T-helper 2 cell (primary cell): ENCODE results near the gene ABCF1.
A peak's percentile ranks its signal among the peaks of the same experiment; 100 is the strongest.

Experiments used
- DNase-seq, 5 experiments: peaks; one replicate each; pipeline versions ENCODE4 v3.0.0 to v3.0.0-alpha.2; 2012 to 2022

The ABCF1 gene

DNA sequence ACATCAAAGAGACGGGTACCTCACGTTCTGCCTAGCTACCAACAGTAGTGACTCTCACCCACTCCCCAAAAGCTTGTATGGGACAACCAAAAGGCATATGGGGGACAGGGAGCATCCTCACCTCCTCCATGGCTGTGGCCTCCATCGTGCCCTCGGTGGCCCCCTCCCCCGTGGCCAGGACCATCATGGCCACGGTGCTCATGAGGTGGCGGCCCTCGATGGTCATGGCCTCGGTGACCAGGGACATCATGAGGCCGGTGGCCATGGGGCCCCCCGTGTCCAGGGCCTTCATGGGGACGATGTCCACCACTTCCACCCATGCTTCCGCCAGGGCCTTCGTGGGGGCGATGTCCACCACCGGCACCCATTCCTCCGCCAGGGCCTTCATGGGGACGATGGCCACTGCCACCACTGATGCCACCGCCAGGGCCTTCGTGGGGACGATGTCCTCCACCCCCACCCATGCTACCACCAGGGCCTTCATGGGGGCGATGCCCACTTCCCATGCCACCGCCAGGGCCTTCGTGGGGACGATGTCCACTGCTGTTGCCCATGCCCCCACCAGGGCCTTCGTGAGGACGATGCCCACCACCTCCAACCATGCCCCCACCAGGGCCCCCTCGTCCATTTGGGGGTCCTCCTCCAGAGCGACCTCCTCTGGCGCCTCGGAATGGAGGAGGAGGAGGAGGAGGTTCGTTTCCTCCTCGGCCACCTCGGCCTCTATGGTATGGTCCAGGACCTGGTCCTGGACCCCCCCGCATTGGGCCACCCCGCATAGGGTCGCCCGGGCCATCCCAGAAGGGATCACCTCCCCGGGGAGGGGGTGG lies 30.8 kb downstream of the ABCF1 start:
- DNase-seq: no peak

DNA sequence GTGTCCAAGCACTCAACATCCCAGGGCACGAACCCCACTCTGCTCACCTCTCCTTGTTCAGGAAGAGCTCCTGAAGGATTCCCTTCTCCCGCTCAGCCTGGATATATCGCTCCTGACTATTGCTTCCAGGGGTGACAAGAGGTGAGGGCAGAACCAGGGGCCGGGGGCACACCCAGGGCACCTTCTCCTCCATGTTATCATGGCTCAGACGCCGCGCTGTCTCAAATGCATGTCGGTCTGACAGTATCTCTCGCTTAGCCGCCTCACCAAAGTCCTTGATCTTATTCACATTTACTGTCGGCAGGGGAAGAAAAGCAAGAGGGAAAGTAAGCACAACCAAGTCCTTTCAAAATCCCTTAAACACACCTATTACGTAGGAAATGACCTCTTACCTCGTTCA lies 32.7 kb downstream of the ABCF1 start:
- DNase-seq: no peak

DNA sequence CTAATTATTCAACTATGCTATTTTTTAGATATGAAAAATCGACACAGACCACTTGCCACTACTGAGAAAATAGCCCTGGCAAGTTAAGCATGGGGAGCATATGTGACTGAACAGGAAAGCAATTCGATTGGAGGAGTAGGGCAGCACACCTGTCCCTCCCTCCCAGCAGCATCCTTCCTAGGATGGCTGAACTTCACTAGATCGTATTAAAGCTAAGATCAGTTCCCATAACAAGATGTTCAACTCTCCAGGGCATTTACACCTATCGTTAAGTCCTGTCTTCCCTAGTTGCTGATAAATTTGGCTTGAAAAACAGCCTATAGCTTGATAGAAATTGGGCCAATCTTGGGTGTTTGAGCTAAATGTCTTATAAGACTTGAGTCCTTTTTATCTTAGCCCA lies 38.8 kb downstream of the ABCF1 start:
- no peak for DNase-seq

DNA sequence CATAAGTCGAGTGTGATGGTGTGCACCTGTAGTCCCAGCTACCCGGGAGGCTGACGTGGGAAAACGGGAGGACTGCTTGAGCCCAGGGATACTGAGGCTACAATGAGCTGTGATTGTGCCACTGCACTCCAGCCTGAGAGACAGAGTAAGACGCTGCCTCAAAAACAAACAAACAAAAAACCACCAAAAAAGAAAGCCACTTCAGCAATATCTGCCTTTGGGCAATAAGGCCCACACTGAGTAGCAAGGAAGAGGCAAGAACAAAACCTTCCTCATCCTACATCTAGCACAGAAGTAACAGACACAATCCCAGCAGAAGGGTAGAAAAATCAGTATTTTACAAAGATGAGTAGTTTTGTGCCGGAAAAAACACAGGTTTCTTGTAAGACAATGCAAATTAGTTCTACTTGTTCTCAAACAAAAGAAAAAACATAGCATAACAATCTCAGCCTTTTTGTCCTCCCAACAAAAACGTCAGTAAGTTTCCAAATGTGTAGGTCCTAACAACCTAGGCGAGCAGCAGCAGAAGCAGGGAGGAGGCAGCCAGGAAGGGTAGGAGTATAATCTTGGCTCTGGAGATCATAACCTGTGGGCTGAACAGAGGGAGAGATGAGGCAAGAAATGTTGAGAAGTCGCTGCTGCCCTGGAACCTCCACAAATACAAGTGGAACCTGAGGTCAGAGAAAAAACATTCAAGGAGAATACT lies 40.1 kb downstream of the ABCF1 start:
- DNase-seq: no peak

DNA sequence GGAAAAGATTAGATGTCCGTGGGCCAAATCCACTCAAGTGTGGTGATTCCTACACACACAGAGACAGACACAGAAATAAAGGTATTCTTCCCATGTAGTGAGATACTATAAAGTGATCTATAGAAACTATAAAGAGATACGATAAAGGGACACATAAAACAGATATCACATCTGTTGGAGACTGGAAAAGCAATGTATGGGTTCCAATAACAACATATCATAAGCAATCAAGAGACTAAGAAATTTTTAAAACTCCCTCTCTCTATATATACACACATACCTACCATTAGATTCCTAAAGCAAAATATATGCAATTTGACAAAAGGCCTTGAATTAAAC lies 40.6 kb downstream of the ABCF1 start:
- DNase-seq: no peak

DNA sequence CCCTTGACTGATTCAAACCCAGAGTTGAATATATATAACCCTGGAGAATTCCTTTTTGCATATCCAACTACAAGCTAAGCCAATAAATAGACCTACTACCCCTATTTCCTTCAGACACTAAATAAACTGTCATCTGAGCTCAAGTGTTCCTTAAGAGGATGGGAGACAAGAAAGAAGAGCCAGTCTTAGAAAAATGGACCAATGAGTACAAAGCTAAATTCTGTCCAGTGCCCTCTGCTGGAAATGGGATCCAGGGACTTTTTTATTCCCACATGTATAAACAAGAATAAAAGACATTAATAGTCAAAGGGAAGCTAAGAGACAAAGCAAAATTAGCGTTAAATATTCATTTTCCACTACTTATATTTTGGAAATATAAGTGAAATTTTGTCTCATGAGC lies 41.0 kb downstream of the ABCF1 start:
- no peak for DNase-seq

DNA sequence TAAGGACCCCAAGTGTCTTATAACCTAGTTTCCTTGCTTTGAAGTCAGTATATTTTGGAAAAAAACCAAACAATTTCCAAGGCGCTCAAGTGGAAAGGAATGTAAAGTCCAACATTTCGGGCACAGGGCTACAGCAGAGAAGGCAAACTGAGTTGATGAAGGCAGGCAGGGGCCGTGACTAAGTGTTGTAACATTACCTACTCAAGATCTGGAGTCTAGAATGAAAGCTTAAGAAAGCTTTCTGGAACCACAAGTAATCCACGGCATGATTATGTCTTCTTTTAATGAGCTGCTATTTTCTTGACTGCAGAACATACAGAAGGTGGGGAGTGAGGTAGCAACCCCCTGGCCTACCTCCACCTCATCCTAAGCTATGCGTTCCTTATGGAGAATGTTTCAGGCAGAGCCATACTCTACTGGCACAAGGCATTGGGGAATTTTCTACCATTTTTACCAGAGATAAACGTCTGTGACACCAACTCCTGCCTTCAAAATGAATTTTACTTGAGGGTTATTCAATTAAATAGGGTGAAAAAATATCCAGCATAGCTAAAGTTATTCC lies 41.5 kb downstream of the ABCF1 start:
- DNase-seq: no peak

DNA sequence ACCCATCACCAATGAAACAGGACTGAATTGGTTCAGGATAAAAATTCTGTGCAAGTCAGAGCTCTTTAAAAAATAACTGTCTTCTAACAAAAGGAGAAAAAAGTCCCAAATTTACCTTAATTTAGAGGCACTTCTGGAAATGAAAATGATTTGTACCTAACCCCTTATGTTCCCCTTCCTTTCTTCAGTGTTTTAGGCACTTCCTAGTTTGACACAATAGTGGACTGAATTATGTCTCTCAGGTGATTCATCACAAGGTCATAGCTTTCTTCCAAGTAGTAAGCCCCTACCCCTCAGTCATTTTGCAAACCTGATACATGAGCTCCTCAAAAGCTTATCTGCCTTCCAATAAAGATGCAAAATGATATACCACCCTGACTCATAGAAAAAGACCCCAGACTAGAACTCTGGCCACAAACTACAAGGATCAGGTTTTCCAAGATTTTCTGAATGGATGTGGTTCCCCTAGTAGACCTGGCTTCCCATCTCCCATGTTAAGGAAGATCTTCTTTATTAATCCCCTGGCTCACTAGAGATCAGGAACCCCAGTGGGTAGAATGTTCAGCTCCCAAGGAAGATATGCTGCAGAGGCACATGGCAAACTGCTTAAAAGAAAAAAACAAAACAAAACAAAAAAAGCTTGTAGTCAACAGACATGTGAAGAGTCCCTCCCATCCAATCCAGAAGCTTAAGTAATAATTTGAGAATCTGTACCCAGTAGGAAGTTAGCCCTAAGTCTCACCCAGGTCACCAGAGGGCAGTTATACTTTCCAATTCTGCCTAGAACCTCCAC lies 42.2 kb downstream of the ABCF1 start:
- DNase-seq: no peak

DNA sequence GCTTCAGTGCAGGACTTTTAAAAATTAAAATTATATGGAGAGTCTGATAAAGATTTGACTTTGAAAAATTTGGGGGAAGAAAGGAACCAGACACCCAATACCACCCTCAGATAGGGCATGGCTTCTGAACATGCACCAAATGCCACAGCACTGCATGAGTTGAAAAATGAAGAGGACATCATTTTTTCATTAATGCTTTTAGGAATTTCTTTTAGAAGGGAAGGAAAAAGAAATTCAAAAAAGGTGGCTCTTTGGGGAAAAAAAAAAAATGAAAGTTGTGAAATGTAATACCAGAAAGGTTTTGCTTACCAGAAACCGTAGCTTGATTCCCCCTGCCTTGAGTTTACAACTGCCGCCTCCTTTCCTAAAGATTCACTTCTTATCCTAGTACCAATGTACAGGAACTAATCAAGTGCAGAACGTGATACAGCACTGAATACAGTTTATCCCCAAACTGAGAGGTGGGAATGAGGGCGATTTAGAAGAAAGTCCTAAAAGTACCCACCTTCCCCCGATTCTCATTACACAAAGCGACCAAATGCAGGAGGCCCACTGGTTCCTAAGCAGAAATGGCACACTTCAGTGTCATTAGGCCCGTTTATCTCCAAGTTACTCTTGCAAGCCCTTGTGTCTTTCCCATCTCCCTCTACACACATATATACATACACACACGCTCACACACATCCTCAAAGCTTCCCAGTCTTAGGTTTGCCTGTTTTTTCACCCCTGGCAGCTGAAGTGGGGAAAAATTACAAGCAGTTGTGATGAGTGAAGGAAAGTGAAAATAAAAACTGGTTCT lies 43.0 kb downstream of the ABCF1 start:
- peak in 1 of 5 experiments; percentile 35 for DNase-seq

DNA sequence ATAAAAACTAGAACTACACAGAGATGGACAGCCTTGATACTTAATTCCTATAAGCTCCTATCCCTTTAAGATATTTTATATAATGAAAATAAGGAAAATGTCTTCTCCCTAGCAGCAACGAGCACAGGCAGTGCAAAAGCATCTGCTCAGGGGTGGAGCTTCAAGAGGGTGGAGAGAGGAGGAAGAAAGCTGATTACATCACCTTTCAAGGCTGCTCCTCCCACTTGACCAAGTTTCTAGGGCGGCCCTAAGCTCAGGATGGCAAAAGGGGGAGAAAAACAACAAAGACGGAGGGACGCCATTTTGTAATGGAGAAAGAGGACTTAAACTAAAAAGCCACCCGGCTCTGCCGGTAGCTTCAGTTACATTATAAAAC lies 43.6 kb downstream of the ABCF1 start:
- DNase-seq: peak; percentile 35 to 98 (median 79)

DNA sequence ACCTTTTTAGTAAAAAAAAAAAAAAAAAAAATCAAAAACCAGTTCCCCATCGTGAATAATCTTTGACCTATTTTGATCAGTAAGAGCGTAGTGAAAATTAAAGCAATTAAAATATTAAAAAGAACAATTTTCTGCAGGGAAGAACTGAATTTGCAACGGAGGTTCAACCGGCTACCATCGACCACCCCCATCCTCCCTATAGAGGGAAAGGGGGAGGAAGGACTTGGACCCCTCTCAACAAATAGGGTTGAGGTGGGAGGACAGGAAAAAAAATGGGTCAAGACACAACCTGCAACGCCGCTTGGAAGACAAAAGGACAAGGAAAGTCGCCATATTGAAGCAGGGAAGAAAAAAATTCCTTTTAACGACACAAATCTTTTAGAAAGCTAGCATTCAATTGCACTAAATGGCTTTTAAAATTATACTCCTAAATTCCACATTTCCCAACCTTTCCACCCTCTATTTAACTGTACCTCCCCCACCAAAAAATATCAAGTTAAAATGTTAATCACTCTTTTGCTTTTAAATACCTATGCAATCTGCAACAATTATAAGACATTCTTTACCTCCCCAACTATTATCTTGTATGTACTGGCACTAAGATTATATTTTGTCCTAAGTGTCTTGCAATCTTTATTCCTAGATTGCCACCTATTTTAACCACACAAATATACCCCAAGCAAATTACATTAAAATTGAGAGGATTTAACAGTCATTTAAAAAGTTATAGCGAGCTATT lies 44.1 kb downstream of the ABCF1 start:
- DNase-seq: peak in 3 of 5 experiments; percentile 19 to 74 (median 47)

DNA sequence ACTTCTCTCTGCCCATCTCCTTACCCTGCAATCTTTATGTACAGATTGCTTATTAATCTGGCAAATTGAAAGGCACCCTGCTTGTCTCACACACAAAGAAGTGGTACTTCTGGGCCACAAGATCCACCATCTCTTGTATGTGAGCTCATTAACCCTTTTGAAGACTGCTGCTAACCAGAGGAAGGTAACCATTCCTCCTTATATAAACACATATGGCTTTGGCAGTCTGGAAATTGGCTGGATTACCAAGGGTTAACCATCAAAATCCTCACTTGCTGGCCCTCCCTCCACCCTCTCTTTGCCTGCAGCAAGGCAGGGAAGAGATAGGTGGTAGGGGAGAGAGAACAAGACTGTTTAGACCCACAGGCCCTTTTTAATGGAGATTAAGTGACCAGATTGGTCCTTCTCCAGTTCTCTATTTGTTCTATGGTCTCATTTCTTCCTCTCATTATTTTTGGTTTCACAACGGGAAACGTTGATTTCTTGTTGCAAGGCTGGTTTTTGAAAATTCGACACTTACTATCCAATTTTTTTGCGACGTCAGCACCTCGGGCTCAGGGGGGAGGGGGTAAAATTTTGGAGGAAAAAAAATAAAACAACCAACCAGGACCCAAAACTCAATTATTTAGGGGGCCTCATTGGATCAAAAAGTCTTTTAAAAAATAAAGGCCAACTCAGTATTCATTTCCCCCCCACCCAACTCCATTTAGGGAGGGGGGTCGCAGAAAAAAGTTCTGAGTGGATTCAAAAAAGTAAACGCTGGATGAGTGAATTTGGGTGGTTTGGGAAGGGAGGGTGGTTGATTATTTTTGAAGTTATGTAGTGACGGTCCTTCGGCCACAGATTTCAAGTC lies 44.9 kb downstream of the ABCF1 start:
- DNase-seq: peak in 3 of 5 experiments; percentile 30 to 73 (median 48)

DNA sequence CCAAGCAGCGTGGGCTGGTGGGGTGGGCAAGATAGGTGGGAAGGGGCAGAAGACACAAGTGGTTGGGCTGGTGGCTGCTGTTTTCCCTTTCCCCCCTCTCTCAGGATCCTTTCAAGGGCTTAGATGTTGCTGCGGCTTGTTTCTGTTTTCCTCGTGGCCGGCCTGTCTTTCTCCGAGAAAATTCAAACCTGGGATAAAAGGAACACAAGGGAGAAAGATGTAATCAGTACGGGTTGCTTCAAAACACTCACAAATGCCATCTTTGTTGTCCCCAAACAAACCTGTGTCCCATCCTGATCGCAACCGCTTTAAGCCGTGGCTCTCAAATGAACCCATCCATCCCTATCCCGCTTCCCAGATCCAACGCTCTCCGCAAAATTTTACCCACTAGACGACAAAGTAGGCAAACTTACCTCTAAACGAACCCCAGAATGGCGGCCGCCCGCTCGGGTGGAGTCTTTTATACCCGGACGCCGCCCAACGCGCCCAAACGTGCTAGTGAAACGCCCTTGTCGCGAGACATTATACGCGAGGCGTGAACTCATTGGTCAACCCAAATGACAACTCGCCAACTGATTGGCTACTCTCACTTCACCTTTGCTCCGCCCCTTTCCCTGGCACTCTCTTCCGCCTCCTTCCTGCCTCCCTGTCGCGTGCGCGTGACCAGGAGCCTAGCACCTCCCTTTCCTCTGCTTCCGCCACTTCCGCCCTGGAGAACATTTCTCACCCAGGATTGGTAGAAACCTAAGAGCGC lies 45.7 kb downstream of the ABCF1 start, which contains the start of gene PPP1R10:
Gene PPP1R10, minus strand, starts transcription at position 433 of the 754 bp plus-strand sequence. CDS start 7,299 bp downstream, outside the sequence.
- peak; percentile 89 to 100 (median 98) for DNase-seq

DNA sequence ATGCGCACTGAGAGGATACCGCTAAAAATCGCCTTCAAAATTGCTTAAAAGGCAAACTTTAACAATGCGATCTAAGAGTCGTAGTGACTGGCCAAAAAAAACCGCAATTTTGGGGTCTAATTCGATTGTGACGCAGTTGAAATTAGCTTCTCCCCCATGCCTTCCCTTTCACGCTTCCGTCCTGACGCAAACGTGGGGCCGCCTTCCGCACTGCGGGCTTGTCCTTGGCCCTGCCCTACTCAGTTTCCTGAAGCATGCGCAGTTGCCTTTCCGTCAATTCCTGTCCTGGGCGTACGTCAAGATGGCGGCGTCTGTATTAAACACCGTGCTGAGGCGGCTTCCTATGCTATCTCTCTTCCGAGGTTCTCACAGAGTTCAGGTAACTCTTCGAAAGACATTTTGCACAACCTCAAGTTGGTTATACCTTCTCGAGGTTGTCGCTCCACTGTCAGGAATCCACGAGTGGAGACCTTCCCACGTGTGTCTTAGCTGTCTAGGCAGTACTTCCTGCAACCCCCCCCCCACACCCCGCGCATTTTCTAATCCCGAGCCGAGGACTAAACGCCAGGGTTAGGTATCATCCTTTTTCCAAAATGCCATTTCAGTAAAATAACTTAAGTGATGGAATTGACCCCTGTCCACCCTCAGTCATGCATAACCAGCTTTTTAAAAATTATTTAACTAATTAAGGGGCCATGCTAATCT lies 46.5 kb downstream of the ABCF1 start, which contains the start of gene MRPS18B:
Gene MRPS18B, plus strand, starts transcription at position 276 of the 705 bp plus-strand sequence. Its CDS starts 26 bp downstream, at position 302.
- peak; percentile 89 to 99 (median 98) for DNase-seq

DNA sequence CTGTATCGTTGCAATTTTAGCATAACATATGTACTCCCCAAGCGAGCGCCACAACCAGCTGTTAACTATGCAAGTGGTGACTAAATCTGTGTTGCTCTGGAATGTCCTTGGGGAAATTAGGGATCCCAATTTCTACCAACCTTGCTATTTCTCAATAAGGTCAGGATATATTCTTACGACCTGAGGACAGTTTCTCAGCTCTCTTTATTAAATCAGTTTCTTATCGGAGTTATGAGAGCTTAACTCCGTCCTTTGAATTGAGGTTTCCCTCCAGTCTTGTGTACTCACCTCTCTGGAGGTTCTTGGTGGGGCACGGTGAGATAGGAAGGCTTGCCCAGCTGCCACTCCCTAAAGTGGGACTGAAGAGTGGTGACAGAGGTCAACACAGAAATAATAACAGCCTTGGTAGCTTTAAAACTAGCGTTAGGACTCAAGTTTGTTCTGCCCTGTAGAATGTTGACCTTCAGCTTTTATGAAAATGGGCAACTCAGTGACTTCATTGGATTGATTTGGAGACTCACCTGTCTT lies 47.1 kb downstream of the ABCF1 start:
- DNase-seq: no peak

DNA sequence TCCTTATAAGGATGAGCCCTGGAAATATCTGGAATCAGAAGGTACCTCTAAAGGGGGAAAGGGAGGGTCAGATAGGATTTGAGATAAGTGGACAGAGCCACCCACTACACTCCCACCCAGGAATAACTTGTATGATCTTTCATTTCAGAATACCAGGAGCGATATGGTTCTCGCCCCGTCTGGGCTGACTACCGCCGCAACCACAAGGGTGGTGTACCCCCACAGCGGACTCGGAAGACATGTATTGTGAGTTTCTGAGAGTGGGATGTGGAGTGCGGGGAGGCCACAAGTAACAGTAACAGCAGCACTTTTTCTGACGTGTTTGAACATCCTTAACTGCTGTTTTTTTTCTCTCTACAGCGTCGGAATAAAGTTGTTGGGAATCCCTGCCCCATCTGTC lies 48.3 kb downstream of the ABCF1 start:
- no peak for DNase-seq

DNA sequence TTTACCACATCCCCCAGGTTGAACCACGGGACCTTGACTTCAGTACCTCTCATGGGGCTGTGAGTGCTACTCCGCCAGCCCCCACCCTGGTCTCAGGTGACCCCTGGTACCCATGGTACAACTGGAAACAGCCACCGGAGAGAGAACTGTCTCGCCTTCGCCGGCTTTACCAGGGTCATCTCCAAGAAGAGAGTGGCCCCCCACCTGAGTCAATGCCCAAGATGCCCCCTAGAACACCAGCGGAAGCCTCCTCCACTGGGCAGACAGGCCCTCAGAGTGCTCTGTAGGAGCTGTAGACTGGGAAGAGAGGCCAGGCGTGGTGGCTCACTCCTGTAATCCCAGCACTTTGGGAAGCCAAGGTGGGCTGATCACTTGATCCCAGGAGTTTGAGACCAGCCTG lies 54.3 kb downstream of the ABCF1 start:
- DNase-seq: no peak
